Measurements from ENCODE around the gene CEP126. TPM values are rescaled to one million over a fixed set of nuclear protein-coding genes. Genes with fewer than 3 reads are reported as not detected.
A peak's percentile ranks its signal among the peaks of the same experiment; 100 is the strongest.

Gene CEP126
- total RNA-seq, 2 experiments from 2014 or later = 1.1 to 1.6 TPM

- no peak for TF ChIP-seq CTCF (IDR thresholded peaks at IDR 0.05)
- ATAC-seq (no peak), DNase-seq (no peak)
- POLR2A ChIA-PET = no interaction called here
- intact Hi-C loops (cut with micrococcal nuclease) = no loop called here
- no peaks in the 10 kb centered on the region for H3K36me3 Mint-ChIP-seq (ENCODE audit: low read depth)
- H3K4me3 Mint-ChIP-seq = peak overlapping the region; percentile 12
- peaks cover 9% of the 10 kb centered on the region for H3K4me1 Mint-ChIP-seq (ENCODE audit: low read depth)
- H3K9me3 Mint-ChIP-seq = no peaks in the 10 kb centered on the region
- CTCF ChIA-PET = no interaction called here
- H3K27me3 Mint-ChIP-seq = peaks cover 32% of the 10 kb centered on the region
- H3K27ac Mint-ChIP-seq = no peak overlapping the region
Observed at GRCh38 chr11:102046841-102047240, 132.0 kb downstream of the CEP126 start.

GRCh38 chr11:102047305-102047924 is 132.6 kb downstream of the CEP126 start, which contains the start of gene CFAP300:
CFAP300 (plus strand) TSS chr11:102047437; CDS start chr11:102047471, 34 bp downstream.
- Mint-ChIP-seq H3K4me1 (ENCODE audit: low read depth) (peaks cover 9% of the 10 kb centered on the region), H3K36me3 (ENCODE audit: low read depth) (no peaks in the 10 kb centered on the region), H3K27me3 (peaks cover 32% of the 10 kb centered on the region), H3K4me3 (peak within 1 kb of the TSS; percentile 12), H3K27ac (no peak within 1 kb of the TSS), H3K9me3 (no peaks in the 10 kb centered on the region)
- no peak for TF ChIP-seq CTCF (IDR thresholded peaks at IDR 0.05)
- CTCF ChIA-PET = no interaction called here
- intact Hi-C loops (cut with micrococcal nuclease) = no loop called here
- peak; percentile 69 for DNase-seq
- peak; percentile 73 for ATAC-seq
- POLR2A ChIA-PET = no interaction called here

Other genes with a start within 250 kb of the CEP126 start
- gene ANGPTL5, start 1.5 kb downstream of the CEP126 start, total RNA-seq = not detected
- gene CFAP300, start 132.4 kb downstream of the CEP126 start, total RNA-seq = not detected
- not detected for gene YAP1, start 195.4 kb downstream of the CEP126 start, total RNA-seq